ENCODE measurements around the gene NPAS3.

NPAS3 gene

DNA sequence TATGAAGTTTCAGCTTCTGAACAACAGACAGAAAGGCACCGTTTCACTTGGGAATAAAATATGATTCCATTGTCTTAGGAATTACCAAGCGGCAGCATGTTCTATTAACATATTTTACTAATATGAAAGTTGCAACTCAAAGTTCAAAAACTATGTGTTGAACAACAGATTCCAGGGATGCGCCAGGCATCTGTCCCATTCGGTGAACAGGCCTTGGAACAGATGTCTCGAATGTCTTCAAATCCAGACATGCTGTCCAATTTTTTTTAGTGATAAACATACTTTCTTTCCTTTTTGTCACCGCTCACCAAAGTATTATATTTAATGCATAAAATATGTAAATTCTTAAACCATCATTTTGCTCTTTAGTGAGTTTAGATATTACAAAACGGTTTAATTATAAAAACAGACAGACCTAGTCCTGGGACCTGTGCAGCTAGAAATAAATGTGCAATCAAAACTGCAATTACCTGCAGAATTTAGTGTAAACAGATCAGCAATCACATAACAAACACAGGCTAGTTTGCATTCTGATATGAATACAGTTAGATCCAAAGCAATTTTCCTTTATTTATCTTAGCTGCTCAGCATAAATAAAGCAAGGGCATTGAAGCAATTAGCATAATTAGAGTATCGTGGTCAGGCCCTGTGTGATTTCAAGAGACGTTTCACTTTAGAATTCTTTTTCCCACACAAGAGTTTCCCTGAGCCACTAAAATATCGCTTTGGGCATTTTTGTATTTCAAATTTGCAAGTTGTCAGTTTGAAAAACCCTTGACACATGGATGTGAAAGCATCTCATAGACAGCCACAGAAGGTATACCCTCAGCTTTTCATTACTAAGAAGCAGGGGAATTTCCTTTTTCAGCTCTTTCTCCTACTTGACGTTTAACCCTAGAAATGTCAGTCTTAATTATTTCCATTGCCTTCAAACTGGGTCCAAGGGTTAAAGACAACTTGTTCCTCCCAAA lies 591.4 kb downstream of the NPAS3 start:
- no peak for DNase-seq

DNA sequence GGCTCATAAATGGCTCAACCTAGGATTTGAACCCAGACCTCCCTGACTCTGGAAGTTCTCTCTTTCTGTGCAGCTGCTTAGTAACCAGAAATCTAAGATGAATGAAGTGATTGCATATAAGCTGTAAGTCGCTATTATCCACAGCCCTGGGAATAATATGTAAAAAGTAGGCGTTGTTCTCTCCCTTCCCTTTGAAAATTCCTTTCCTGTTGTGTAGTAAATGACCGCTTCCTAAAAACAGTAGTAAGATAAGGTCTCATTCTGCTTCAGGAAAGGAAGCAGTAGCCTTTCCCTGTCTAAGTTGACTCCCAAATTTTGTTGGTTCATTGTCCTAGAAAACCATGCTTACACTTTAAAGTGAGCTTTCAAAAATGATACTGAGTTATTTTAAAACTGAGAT lies 593.9 kb downstream of the NPAS3 start:
- DNase-seq: no peak

DNA sequence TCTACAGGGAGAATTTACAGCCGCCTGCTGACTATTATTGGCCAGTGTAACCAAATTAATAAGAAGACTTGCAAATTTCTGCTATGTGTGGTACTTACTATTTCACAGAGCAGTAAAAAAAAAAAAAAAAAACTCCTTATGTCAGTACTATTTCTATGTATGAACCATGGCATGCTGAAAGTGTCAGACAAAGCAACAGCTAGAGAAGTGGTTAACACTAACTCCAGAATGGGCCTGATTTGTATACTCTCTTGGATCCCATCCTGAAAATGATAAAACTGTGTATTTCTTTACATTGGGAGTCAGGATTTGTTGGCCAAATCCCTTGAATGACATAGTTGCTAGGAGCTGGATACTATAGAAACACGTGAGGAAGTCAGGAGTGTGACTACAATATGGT lies 595.4 kb downstream of the NPAS3 start:
- no peak for DNase-seq

DNA sequence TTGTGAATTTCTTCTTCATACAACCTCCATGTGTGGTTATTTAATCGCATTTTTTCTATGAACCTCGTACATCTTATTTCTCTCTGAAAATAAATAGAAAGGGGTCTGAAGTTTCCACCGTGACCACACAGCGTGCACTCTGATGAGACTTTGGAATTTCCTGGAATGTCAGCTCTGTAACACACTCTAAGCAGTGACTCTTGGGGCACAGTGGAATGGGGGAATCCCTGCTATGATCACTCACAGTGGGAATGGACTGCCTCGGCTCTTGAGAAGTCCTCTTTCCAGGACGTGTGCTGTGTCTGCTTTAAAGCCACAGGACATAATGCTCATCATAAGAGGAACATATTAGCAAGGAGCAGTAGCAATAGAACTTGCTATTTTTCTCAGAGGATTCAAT lies 596.0 kb downstream of the NPAS3 start:
- no peak for DNase-seq

DNA sequence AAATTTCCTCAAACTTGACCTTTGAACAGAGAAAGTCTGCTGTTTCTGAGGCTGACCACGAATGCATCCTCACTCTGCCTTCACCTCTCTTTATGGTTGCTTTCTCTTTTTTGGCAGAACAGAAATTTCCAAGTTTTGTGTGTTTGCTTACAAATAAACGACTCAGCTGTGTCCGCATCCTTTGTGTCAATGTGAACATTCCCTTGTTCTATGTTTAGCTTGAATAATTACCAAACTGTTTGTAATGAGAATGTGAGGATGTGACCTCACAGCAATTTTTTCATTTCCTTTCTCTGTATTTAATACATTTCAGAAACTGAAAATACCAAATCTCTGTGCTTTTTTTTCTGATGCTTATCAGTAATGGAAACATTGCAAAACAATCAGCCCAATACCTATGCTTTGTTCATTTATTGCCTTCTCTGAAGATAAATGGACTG lies 601.3 kb downstream of the NPAS3 start:
- DNase-seq: no peak

DNA sequence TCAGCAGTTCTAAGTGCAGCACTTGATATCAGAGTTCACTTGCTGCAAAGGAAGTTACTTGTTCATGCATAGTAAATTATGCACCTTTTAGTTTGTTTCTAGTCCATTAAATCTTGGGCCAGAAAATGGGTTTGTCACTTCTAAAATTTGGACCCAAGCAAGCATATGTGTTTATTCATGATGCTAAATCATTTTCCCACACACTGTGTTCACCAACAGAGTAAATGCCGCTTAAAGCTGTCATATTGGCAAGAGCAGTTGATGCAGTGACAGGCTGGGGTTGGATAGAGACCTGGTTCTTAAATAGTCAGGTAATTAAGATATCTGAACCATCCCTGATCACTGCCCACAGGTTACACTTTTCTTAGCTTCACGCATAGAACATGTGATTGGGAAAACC lies 602.5 kb downstream of the NPAS3 start:
- no peak for DNase-seq

DNA sequence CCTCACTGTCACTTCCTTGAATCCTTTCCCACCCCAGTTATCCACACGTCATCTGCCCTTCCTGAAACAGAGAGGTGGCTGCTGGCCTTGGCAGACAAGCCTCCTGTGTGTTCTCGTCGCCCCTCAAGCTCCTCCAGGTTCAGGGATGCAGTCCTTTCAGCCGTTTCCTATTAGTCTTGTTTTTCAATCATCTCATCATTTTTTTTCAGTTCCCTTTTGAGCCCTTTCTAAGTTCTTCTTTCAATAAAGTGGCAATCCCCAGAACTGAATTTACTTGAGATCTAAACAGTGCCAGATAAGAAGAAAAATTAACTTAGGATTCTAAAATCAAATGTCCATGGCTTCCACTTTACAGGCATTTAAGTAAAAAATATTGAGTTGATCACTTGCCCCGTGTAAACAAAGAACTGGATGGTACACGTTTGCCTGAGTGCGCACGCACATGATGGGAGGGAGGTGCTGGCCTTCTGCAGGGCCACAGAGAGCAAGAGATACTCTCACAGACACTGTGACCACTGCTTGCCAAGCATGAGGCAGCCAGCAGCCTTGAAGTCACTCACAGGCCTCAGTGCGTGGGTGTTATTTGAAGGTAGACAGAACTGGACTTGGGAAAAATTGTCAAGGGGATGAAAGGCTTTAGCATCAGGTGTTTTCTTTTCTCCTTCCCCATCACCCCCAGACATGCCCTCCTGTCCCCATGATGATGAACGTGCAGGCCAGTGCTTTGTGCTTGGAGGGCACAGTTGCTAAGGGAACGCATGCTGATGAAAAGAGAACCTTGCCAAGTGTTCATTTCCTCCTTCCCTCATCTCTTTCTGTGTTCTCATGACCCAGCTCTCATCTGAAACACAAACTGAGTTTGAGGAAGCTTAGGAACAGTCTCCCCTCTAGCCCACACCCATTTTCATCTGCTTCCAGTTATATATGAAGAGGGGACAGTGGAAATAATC lies 603.9 kb downstream of the NPAS3 start:
- DNase-seq: no peak

DNA sequence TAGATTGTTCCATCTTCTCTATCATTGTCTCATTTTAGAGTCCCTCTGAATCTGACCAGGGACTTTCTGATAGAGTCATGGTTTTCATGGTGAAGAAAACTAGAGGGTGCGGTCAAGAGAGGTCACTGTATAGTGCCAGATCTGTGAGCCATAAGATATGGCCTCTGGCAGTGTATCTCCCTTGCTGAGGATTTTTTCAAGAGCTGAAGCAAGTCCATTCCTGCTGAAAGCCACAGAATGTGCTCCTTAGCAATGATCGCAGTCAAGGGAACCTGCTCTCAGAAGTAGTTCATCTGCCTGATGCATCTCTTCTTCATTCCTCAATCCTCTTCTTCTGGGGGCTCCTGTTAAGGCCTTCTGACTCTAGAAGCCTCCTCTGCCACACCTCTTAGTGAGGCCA lies 607.0 kb downstream of the NPAS3 start:
- DNase-seq: no peak

DNA sequence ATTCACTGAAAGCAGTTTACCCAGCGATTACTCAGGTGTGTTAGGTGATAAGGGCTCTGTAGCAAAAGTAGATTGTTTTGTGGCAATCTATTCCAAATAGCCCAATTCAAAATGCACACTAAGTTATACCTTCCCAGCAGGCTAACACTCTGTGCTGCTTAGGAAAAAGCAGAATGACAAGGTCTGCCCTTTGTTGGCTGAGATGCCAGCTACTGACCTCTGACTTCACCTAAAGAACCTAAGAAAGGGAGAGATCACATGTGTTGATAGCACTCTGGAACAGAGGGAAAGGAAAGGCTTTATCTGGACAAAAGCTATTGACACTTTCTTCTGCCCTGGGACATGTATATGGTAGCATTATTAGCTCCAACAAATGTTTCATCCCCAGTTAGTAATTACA lies 609.9 kb downstream of the NPAS3 start:
- DNase-seq: no peak

DNA sequence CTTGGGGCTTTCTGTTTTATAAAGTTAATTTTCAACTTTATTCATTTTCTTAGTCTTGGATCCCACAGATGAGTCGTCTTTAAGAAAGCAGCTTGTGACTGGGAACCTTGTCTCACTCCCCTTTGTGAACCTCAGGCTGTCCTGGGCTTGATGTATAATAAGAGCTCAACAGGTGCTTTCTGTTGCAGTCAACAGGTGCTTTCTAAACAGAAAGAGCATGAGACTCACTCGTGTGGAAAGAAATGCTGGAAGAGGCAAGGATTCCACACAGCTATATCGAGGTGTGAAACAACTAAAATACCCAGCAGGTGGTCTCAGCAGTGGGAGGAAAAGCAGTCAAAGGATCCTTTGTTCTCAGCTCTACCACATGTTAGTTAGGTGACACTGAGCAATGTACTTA lies 613.3 kb downstream of the NPAS3 start:
- DNase-seq: no peak

DNA sequence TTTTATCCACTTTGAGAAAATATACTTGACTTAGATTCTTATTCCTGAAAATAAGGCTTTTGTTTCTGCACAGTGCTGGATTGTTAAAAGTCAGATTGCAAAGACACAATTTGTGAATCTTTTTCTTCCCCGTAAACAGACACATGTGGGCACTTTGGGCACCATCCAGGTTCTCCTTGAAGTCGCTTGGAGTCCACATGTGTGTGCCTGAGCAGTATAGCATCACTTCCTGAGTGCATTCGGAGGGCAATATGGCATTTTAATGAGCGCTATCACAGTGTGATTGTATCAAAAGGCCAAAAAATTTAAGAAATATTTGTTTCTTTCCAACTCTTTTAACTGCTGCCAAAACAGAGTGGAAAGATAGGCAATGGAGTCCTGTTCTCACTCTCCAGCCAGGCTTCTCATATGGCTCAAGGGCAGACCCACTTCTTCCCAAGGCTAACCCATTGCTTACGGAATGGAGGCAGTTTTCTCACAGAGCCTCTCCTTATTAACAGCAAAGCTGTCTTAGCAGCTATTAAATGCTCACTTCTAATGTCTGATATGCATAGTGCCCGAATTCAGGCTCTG lies 615.1 kb downstream of the NPAS3 start:
- DNase-seq: no peak

DNA sequence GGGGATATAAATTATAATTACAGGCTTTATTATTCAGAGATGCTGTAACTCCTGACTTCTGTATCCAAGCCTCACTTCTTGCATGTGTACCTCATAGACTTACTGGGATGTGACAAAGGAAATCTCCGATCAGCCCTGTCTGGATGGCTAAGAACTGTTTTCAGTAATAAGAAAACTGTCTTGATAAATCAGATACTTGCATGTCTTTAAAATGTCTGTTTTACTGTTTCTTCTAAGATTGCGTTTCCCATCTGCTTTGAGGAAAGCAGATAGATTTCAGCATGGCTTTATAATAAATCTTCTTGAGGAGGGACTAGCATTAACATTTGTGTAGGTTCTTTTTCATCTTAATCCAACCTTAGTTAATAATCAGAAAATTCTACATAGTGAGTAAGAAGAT lies 616.3 kb downstream of the NPAS3 start:
- DNase-seq: no peak

DNA sequence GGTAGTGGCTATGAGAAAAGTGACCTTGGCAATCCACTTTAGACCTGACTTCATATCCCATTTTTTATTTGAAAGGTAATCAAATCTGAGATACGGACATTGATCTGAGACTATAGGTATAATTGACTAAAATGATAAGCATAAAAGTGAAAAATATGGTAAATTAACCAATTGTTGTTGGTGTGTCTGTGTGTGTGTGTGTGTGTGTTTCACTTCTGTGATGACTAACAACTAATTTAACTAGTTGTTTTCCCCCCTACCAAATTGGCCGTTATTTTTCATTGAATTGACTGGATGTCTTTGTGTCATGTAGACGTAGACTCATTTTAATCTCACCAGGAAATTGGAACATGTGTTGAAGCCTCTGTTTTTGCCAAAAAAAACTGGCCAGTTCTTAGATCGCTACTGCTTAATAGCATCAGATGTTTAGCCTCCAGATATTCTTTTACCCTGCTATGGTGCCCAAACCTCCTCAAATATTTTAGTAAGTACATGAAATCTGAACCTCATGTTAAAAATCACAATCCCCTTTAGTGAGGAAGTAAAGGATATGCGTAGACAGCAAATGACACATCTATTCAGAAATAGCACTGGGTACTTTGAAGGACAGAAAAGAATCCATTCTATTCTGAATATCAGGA lies 617.2 kb downstream of the NPAS3 start:
- no peak for DNase-seq

DNA sequence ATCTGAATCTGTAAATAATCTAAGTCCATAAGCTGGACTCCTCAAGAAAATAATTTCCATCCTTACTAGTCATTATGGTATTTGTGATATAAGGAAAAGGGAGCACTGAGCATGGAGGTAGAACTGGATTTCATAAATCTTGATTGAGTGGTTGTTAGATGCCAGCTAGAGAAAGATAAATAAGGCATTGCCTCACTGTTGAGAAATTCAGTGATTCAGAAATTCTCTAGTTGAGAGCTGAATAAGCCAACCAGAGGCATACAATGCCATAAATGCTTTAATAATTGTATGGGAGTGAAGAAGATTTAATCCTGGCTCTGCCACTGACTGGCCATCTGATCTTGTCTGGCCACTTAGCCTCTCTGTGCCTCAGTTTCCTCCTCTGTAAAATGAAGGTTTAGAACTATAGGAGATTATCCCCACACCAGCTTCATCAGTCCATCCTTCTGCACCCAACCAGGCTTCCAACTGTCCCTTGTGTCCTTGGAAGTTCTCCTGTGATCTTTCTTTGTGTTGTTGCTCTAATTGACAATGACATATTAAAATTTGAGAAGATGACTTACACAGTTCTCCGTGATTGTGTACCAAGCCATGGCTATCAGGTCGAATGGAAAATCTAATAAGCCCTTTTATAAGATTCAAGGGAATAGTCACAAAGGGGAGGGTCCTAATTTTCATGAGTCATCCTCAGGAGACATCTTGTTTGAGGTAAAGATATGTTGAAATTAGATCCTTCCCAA lies 617.9 kb downstream of the NPAS3 start:
- no peak for DNase-seq

DNA sequence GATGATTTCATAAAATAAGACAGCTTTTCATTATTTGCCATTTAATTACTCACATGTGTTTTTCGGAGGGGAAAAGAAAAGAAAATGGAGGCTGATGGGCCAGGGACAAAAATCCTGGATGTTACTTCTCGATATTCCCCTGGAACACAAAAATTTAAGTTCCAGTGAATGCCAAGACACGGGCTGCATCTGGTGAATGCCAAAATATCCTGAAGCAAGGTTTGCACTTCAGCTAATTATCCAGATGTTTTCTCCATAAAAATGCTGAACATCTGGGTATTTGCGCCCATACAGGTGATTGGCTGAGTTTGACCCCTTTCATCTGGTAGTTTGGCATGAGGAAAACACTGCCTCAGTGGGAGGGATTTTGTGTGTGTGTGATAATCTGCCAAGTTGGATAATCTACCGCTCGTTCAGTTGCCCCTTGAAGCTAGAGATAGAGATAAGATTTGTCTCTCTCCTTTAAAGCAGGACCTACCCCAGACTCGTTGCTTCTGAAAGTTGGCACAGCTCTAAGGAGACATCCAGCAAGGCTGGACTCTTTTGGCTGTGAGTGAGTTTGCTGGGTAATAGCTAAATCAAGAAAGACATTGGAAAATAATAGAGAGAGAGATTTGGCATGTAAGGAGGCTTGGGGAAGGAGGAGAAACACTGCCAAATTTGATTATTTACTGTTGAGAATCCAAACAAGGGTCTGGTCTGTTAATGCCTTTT lies 622.2 kb downstream of the NPAS3 start:
- DNase-seq: no peak

DNA sequence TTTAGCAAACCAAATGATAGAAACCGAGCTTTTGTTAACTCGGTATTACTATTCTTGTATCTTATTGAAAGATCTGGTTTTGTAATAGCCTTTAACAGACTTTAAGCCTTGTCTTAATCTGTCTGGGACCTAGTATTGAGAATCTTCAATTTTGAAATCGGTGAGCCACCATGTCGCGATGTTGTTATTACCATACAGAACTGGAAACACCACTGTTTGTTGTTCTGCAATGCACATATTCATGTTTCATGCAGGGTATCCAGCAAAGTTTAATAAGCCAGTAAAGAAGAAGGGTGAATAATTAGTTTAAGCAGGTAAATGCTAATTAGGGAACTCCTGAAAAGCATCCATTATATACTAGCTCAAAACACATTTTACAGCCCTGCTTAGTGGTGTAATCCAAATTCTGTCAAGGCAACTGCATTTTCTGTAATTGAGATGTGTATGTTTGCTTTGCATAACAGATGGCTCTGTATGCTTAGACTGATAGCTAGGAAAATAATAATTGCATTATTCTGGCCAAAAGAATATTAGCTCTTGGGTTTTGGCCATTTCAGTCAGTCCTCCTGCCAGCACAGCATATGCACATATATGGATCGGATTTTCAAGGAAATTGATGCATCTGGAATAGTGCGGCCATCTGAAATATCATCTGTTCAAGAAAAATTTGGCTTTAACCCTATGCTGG lies 623.0 kb downstream of the NPAS3 start:
- no peak for DNase-seq

DNA sequence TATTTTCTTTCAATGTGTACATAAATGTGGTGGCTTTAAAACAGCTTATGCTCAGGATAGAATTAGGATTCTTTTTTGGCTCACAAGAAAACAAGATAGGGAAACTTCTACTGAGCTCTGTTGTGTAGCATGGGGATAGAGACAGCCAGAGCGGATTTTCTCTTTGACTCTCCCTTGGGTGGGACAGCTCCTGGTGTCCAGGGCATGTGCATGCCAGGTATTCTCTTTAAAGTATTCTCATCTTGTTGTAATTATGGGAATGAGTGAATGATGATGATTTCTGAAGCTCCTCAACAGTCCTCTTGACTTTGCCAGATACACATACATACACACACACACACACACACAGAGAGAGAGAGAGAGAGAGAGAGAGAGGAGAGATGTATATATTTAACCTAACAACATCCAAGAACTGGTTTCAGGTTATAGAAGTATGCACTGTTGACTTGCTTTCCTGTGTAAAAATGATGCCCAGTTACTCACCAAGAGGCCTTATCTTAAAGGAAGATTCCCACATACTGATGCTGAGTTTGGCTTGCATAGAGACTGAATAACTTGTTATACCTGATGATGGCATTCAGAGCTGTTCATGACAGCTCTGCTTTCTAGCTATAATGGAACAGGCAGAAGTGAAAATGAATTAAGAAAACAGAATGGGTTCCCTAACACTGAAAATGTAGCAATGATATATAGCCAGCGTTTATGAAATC lies 624.7 kb downstream of the NPAS3 start:
- no peak for DNase-seq

DNA sequence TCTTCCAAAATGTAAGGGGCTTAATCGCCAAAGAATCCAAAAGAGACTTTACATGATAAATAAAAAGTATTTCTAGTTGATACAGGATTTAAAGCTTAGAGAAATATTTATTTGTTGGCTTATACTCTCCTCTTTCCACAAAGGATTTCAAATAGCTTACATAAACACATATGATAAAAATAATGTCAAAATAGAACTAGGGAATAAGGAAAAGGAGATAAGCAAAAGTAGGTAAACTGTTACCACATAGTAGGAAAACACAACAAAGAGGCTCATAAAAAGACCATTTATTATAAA lies 625.2 kb downstream of the NPAS3 start:
- DNase-seq: no peak

DNA sequence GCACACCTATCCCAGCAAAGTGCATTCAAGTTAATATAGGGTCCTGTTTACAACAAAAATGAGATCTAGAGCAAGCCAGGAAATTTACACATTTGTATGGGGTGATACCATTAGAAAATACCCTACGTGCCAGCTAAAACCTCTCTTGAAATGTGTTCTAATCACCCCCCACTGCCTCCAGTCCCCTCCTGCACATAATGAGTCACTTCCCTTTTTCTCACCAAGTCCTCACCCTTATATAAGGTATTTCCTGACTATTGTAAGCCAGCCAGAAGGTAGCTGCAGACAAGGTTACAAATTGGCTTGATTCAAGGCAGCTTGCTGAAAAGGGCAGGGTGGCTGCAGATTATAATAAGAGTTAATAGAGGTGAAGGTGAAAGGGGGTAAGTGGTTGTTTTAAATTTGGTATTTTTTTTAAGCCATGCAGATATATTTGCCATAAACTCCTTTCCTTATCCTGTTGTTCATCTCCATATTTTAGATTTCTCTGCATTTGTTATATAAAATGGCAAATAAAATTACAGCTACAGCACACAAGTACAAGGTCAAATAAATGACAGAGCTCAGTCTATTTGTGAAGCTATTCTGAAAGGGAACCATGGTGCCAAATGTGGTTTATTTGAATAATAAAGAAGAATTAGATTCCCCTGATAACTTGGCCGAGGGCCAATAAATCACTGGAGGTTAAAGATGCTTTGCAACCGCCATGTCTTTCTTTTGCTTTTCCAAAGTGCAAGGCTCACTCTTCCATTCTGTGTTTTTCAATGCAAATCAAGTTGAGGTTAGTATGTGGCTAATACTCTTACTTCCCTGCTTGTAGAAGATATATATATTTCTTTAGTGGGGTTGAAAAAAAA lies 626.3 kb downstream of the NPAS3 start:
- DNase-seq: no peak
